ENCODE data around the gene RASL10B. TPM values are rescaled to one million over a fixed set of nuclear protein-coding genes. Genes with fewer than 3 reads are reported as not detected.
"Not testable (repeated sequence)": the region's sequence is repeated elsewhere in the genome, so short reads cannot be mapped to it uniquely, and the experiment has no call there.

Gene RASL10B
- total RNA-seq, 1 experiment from 2014 or later = 0.09 TPM

DNA sequence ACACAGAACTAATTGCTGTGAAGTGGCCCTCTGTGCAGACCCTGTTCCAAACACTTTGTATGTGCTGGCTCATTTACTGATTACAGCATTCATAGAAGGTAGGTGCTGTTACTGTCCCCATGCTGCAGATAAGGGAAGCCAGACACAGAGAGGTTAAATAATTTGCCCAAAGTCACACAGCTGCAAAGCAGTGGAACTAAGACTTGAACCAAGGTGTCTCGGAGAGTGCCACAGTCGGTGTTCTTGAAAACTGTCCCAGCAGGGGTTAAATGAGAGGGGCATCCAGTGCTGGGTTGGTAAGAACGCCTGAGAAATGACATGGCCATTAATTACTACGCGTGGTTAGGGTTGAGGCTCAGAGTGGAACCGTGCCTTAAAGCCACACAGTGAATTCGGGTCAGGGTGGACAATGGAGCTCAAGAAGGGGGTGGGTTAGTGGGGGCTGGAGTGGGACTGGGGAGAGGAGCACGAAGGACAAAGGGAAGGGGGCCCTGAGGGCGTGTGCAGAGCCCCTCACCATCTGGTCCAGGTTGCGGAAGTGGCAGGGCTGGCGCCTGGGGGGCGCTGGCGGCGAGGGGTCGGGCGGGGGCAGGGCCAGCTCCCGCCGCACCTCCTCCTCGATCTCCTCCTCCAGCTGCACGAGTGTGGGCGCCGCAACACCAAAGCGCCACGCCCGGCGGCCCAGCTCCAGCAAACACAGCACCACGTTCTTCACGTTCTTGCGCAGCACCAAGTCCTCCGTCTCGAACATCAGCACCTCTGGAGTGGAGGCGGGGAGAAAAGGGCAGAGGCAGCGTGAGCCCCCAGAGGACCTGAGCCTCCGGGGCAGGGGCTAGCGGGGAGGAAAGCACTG, 18.3 kb downstream of the RASL10B start:
- Mint-ChIP-seq H3K36me3 (ENCODE audit: insufficient read depth, unreplicated experiment) (peaks cover 4% of the 10 kb centered on the region), H3K9me3 (ENCODE audit: unreplicated experiment) (no peaks in the 10 kb centered on the region), H3K27ac (ENCODE audit: low read depth, unreplicated experiment) (no peak overlapping the region), H3K4me1 (ENCODE audit: insufficient read depth, unreplicated experiment) (peaks cover 10% of the 10 kb centered on the region), H3K4me3 (ENCODE audit: unreplicated experiment) (no peak overlapping the region), H3K27me3 (ENCODE audit: insufficient read depth, unreplicated experiment) (no peaks in the 10 kb centered on the region)
- CTCF ChIA-PET = interaction anchor here (0.6 to 9.3 kb wide), 11 partner anchors 11 to 137 kb away, joined by 3 to 150 read pairs (median 26); partner anchors contain the start of genes C17orf50, RASL10B and TAF15
- TF ChIP-seq CTCF (IDR thresholded peaks at IDR 0.05; ENCODE audit: unreplicated experiment) = no peak
- intact Hi-C loops (cut with micrococcal nuclease) = loop anchor here (5.0 to 10.0 kb wide), 4 partner anchors 85 to 1327 kb away; partner anchors contain the start of gene SLFN12L
- no TSS peak for BruUV-seq (replicated peaks)
- no peak for DNase-seq (ENCODE audit: unreplicated experiment)
- POLR2A ChIA-PET = interaction anchor here (0.8 to 1.7 kb wide), 2 partner anchors 136 to 161 kb away, joined by 4 to 6 read pairs; no protein-coding TSS in a partner anchor

- Mint-ChIP-seq H3K4me1 (ENCODE audit: insufficient read depth, unreplicated experiment) (peaks cover 10% of the 10 kb centered on the region), H3K4me3 (ENCODE audit: unreplicated experiment) (no peak overlapping the region), H3K27ac (ENCODE audit: low read depth, unreplicated experiment) (no peak overlapping the region), H3K36me3 (ENCODE audit: insufficient read depth, unreplicated experiment) (peaks cover 4% of the 10 kb centered on the region), H3K9me3 (ENCODE audit: unreplicated experiment) (no peaks in the 10 kb centered on the region), H3K27me3 (ENCODE audit: insufficient read depth, unreplicated experiment) (no peaks in the 10 kb centered on the region)
- DNase-seq (ENCODE audit: unreplicated experiment) = peak; percentile 46
- no peak for TF ChIP-seq CTCF (IDR thresholded peaks at IDR 0.05; ENCODE audit: unreplicated experiment)
- intact Hi-C loops (cut with micrococcal nuclease) = no loop called here
- BruUV-seq (replicated peaks) = no TSS peak
- ChIA-PET POLR2A (no interaction called here), CTCF (interaction anchor here (0.6 to 9.3 kb wide), 4 partner anchors 14 to 183 kb away, joined by 3 to 150 read pairs (median 30); no protein-coding TSS in a partner anchor)
Measured at GRCh38 chr17:35750526-35751395, 19.3 kb downstream of the RASL10B start.

- intact Hi-C loops (cut with micrococcal nuclease); H3K27me3 Mint-ChIP-seq (ENCODE audit: insufficient read depth, unreplicated experiment); H3K4me3 Mint-ChIP-seq (ENCODE audit: unreplicated experiment); H3K9me3 Mint-ChIP-seq (ENCODE audit: unreplicated experiment); H3K27ac Mint-ChIP-seq (ENCODE audit: low read depth, unreplicated experiment); H3K4me1 Mint-ChIP-seq (ENCODE audit: insufficient read depth, unreplicated experiment); H3K36me3 Mint-ChIP-seq (ENCODE audit: insufficient read depth, unreplicated experiment); DNase-seq (ENCODE audit: unreplicated experiment); BruUV-seq (replicated peaks): not testable (repeated sequence)
- ChIA-PET POLR2A (interaction anchor here (1.1 kb wide), 1 partner anchor 10 kb away, joined by 3 read pairs; no protein-coding TSS in a partner anchor), CTCF (interaction anchor here (1.1 to 9.3 kb wide), 2 partner anchors 12 to 139 kb away, joined by 3 to 150 read pairs; no protein-coding TSS in a partner anchor)
Measured at GRCh38 chr17:35751541-35751940, 20.1 kb downstream of the RASL10B start.

DNA sequence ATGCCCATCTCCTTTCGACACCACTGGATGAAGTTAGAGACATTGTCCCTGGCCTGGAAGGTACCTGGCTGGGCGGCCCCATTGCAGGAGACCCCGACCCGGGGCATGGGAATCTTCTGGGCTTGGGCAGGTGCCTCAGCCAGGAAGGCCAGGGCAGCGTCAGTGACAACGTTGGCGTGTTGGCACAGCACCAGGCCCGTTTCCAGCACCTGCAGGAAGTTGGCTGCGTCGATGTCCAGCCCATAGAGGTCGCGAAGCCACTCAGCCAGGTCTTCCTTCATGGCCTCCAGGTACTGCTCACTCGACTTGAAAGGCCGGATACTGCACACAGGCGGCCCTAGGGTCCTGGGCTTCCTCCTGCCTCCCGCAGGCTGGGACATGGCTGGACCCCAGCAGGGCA, 21.0 kb downstream of the RASL10B start:
- no peak overlapping the region for H3K27ac Mint-ChIP-seq (ENCODE audit: low read depth, unreplicated experiment)
- no peak overlapping the region for H3K4me3 Mint-ChIP-seq (ENCODE audit: unreplicated experiment)
- no peak for DNase-seq (ENCODE audit: unreplicated experiment)
- no peak for TF ChIP-seq CTCF (IDR thresholded peaks at IDR 0.05; ENCODE audit: unreplicated experiment)
- peaks cover 4% of the 10 kb centered on the region for H3K36me3 Mint-ChIP-seq (ENCODE audit: insufficient read depth, unreplicated experiment)
- CTCF ChIA-PET = interaction anchor here (0.6 to 1.1 kb wide), 4 partner anchors 11 to 139 kb away, joined by 3 to 4 read pairs (median 4); no protein-coding TSS in a partner anchor
- peaks cover 10% of the 10 kb centered on the region for H3K4me1 Mint-ChIP-seq (ENCODE audit: insufficient read depth, unreplicated experiment)
- intact Hi-C loops (cut with micrococcal nuclease) = no loop called here
- POLR2A ChIA-PET = interaction anchor here (1.1 kb wide), 1 partner anchor 9 kb away, joined by 3 read pairs; no protein-coding TSS in a partner anchor
- no TSS peak for BruUV-seq (replicated peaks)
- H3K9me3 Mint-ChIP-seq (ENCODE audit: unreplicated experiment) = no peaks in the 10 kb centered on the region
- no peaks in the 10 kb centered on the region for H3K27me3 Mint-ChIP-seq (ENCODE audit: insufficient read depth, unreplicated experiment)

Measured in MCF 10A (cell line).